Measurements from ENCODE around the gene B3GLCT. TPM values are rescaled to one million over a fixed set of nuclear protein-coding genes. Genes with fewer than 3 reads are reported as not detected.

The B3GLCT gene
- total and polyA plus RNA-seq, 2 experiments from 2014 or later: 14.9 to 18.3 TPM

GRCh38 chr13:31219909-31220598 lies 20.3 kb downstream of the B3GLCT start:
- H3F3A ChIP-seq (ENCODE audit: insufficient read depth): peaks cover 9% of the 10 kb centered on the region; the same call in 1 of the 2 replicates
- no peak overlapping the region for H3K9ac ChIP-seq
- H3K9me2 ChIP-seq (ENCODE audit: insufficient read depth): no peaks in the 10 kb centered on the region
- in situ Hi-C loops (cut with MboI): no loop called here
- no peaks in the 10 kb centered on the region for H3K27me3 ChIP-seq (replicated peaks; ENCODE audit: insufficient read depth)
- TF ChIP-seq EZH2 (IDR thresholded peaks at IDR 0.05; ENCODE audit: insufficient read depth, poor library complexity, severe bottlenecking) (no peak), EZH2phosphoT487 (IDR thresholded peaks at IDR 0.05; ENCODE audit: insufficient read depth, low read depth) (no peak)
- H3K27ac ChIP-seq: no peak overlapping the region
- no peaks in the 10 kb centered on the region for H4K20me1 ChIP-seq (ENCODE audit: insufficient read depth)
- H3K4me1 ChIP-seq (ENCODE audit: insufficient read depth): peaks cover 12% of the 10 kb centered on the region
- no peak overlapping the region for H3K4me2 ChIP-seq (ENCODE audit: unreplicated experiment)
- no peak overlapping the region for H2AFZ ChIP-seq
- H3K9me3 ChIP-seq (ENCODE audit: low read depth): no peaks in the 10 kb centered on the region
- H3K4me3 ChIP-seq: no peak overlapping the region
- 78 to 86% methylated on average over 4 of the region's 4 CpGs for WGBS, 2 experiments (ENCODE audit: low coverage in 1 of 2, low lambda C conversion rate in 2 of 2, missing lambda C conversion rate in 2 of 2)
- no peaks in the 10 kb centered on the region for H3K36me3 ChIP-seq (ENCODE audit: low read depth)
- H3K79me2 ChIP-seq (ENCODE audit: insufficient read depth): peaks cover 5% of the 10 kb centered on the region; the same call in 1 of the 2 replicates
- no peak for DNase-seq

- no peaks in the 10 kb centered on the region for H3K36me3 ChIP-seq (ENCODE audit: low read depth)
- H4K20me1 ChIP-seq (ENCODE audit: insufficient read depth): no peaks in the 10 kb centered on the region
- 93 to 95% methylated on average over 3 of the region's 3 CpGs for WGBS, 2 experiments (ENCODE audit: low coverage in 1 of 2, low lambda C conversion rate in 2 of 2, missing lambda C conversion rate in 2 of 2)
- no peaks in the 10 kb centered on the region for H3K27me3 ChIP-seq (replicated peaks; ENCODE audit: insufficient read depth)
- H3K27ac ChIP-seq: no peak overlapping the region
- TF ChIP-seq EZH2 (IDR thresholded peaks at IDR 0.05; ENCODE audit: insufficient read depth, poor library complexity, severe bottlenecking) (no peak), EZH2phosphoT487 (IDR thresholded peaks at IDR 0.05; ENCODE audit: insufficient read depth, low read depth) (no peak)
- H3K79me2 ChIP-seq (ENCODE audit: insufficient read depth): peaks cover 5% of the 10 kb centered on the region; the same call in 1 of the 2 replicates
- no peaks in the 10 kb centered on the region for H3K9me3 ChIP-seq (ENCODE audit: low read depth)
- H3F3A ChIP-seq (ENCODE audit: insufficient read depth): peaks cover 3% of the 10 kb centered on the region; the same call in 1 of the 2 replicates
- DNase-seq: no peak
- H3K4me3 ChIP-seq: no peak overlapping the region
- H2AFZ ChIP-seq: no peak overlapping the region
- no peak overlapping the region for H3K4me2 ChIP-seq (ENCODE audit: unreplicated experiment)
- no peak overlapping the region for H3K9ac ChIP-seq
- peaks cover 2% of the 10 kb centered on the region; the same call in 1 of the 2 replicates for H3K4me1 ChIP-seq (ENCODE audit: insufficient read depth)
- H3K9me2 ChIP-seq (ENCODE audit: insufficient read depth): no peaks in the 10 kb centered on the region
- in situ Hi-C loops (cut with MboI): no loop called here
These were observed 21.3 kb downstream of the B3GLCT start for GRCh38 chr13:31221057-31221456.

- Histone ChIP-seq H3K27me3 (replicated peaks; ENCODE audit: insufficient read depth) (no peaks in the 10 kb centered on the region), H3K4me2 (ENCODE audit: unreplicated experiment) (no peak overlapping the region), H2AFZ (no peak overlapping the region), H3K4me3 (no peak overlapping the region), H3K36me3 (ENCODE audit: low read depth) (no peaks in the 10 kb centered on the region), H3K9ac (no peak overlapping the region), H3K9me2 (ENCODE audit: insufficient read depth) (no peaks in the 10 kb centered on the region), H3F3A (ENCODE audit: insufficient read depth) (no peaks in the 10 kb centered on the region), H4K20me1 (ENCODE audit: insufficient read depth) (no peaks in the 10 kb centered on the region), H3K9me3 (ENCODE audit: low read depth) (no peaks in the 10 kb centered on the region), H3K4me1 (ENCODE audit: insufficient read depth) (peaks cover 8% of the 10 kb centered on the region), H3K27ac (no peak overlapping the region), H3K79me2 (ENCODE audit: insufficient read depth) (peaks cover 5% of the 10 kb centered on the region; the same call in 1 of the 2 replicates)
- in situ Hi-C loops (cut with MboI): no loop called here
- TF ChIP-seq EZH2 (IDR thresholded peaks at IDR 0.05; ENCODE audit: insufficient read depth, poor library complexity, severe bottlenecking): no peak
- no peak for TF ChIP-seq EZH2phosphoT487 (IDR thresholded peaks at IDR 0.05; ENCODE audit: insufficient read depth, low read depth)
- no peak for DNase-seq
- 95 to 96% methylated on average over 7 of the region's 7 CpGs for WGBS, 2 experiments (ENCODE audit: low coverage in 1 of 2, low lambda C conversion rate in 2 of 2, missing lambda C conversion rate in 2 of 2)
These were observed 23.4 kb downstream of the B3GLCT start for GRCh38 chr13:31223215-31223614.

GRCh38 chr13:31223640-31224039 lies 23.9 kb downstream of the B3GLCT start:
- no peak overlapping the region for H2AFZ ChIP-seq
- H3K27me3 ChIP-seq (replicated peaks; ENCODE audit: insufficient read depth): no peaks in the 10 kb centered on the region
- no peak overlapping the region for H3K9ac ChIP-seq
- no peak for DNase-seq
- peaks cover 8% of the 10 kb centered on the region for H3K4me1 ChIP-seq (ENCODE audit: insufficient read depth)
- peaks cover under 1% of the 10 kb centered on the region; the same call in 1 of the 2 replicates for H3K79me2 ChIP-seq (ENCODE audit: insufficient read depth)
- H4K20me1 ChIP-seq (ENCODE audit: insufficient read depth): no peaks in the 10 kb centered on the region
- H3K27ac ChIP-seq: no peak overlapping the region
- H3K9me2 ChIP-seq (ENCODE audit: insufficient read depth): no peaks in the 10 kb centered on the region
- 95 to 100% methylated on average over 2 of the region's 2 CpGs for WGBS, 2 experiments (ENCODE audit: low coverage in 1 of 2, low lambda C conversion rate in 2 of 2, missing lambda C conversion rate in 2 of 2)
- H3K9me3 ChIP-seq (ENCODE audit: low read depth): no peaks in the 10 kb centered on the region
- TF ChIP-seq EZH2 (IDR thresholded peaks at IDR 0.05; ENCODE audit: insufficient read depth, poor library complexity, severe bottlenecking): no peak
- no peak for TF ChIP-seq EZH2phosphoT487 (IDR thresholded peaks at IDR 0.05; ENCODE audit: insufficient read depth, low read depth)
- H3K4me2 ChIP-seq (ENCODE audit: unreplicated experiment): no peak overlapping the region
- H3F3A ChIP-seq (ENCODE audit: insufficient read depth): no peaks in the 10 kb centered on the region
- H3K36me3 ChIP-seq (ENCODE audit: low read depth): no peaks in the 10 kb centered on the region
- in situ Hi-C loops (cut with MboI): no loop called here
- H3K4me3 ChIP-seq: no peak overlapping the region

All from GM23248 (cell line).